HepG2 (cell line): ENCODE results near the gene NSD1. TPM values are rescaled to one million over a fixed set of nuclear protein-coding genes. Genes with fewer than 3 reads are reported as not detected.

ENCODE experiments used
- ATAC-seq: fragments of 200-7000 bp; cut with Tn5 transposase; 3 replicates; pipeline ENCODE4 v1.9.1; 2020; ENCODE audit warnings: mild to moderate bottlenecking, moderate library complexity
- BruUV-seq: library from RNA; stranded (reverse); fragments of 400-500 nt; replicated peaks from 2 replicates; lab custom pipeline; 2021; lab: Mats Ljungman, UMichigan
- CTCF ChIA-PET: fragments of 300-600 bp; formaldehyde crosslinking; extraction: SDS; loops from one replicate; lab custom pipeline; 2021; ENCODE audit warnings: low total read pairs, inconsistent platforms, low intra/inter-chr PET ratio; lab: Yijun Ruan, JAX
- POLR2A ChIA-PET: fragments of 350-600 bp; sonication (Branson Sonifier 250); formaldehyde crosslinking; loops from one replicate; lab custom pipeline; 2020; ENCODE audit warnings: antibody characterized with exemption, inconsistent platforms; lab: Yijun Ruan, JAX
- DNase-seq: peaks from one replicate; pipeline ENCODE4 v3.0.0-alpha.2; 2015; ENCODE audit warnings: low spot score
- FAIRE-seq: peaks from 3 replicates; lab custom pipeline; 2011; peaks lifted over from hg19 to GRCh38; lab: Jason Lieb, UNC
- H2AFZ ChIP-seq: one replicate; pipeline ENCODE4 v1.6.1; 2011; ENCODE audit warnings: low read length, inconsistent platforms
- H3K27ac ChIP-seq: fragments of 300-600 bp; 3 replicates; pipeline ENCODE4 v1.8.0; 2011; ENCODE audit warnings: mixed run types, mild to moderate bottlenecking, mixed read lengths, low read length, inconsistent platforms; ENCODE audit not compliant: insufficient read depth; ENCODE audit errors: extremely low read length
- H3K27me3 ChIP-seq, 2 experiments: fragments of 200-600 bp in 1 of 2; 2 replicates in 1 of 2; 3 replicates in 1 of 2; pipeline versions ENCODE4 v1.6.0 to v1.8.0; 2011; ENCODE audit warnings: low read length in 2 of 2, mild to moderate bottlenecking in 2 of 2, moderate library complexity in 2 of 2, inconsistent platforms in 1 of 2; ENCODE audit not compliant: insufficient read depth in 2 of 2, control insufficient read depth in 1 of 2
- H3K36me3 ChIP-seq, 2 experiments: fragments of 200-600 bp in 1 of 2; replicated peaks in 1 of 2; 2 replicates in 1 of 2; 3 replicates in 1 of 2; pipeline versions ENCODE4 v1.5.1 to v1.8.0; 2011; ENCODE audit warnings: low read length in 2 of 2, inconsistent platforms in 1 of 2; ENCODE audit not compliant: insufficient read depth in 2 of 2, control insufficient read depth in 1 of 2
- H3K4me1 ChIP-seq: 2 replicates; pipeline ENCODE4 v1.5.1; 2012; ENCODE audit warnings: low read length, inconsistent platforms; ENCODE audit not compliant: insufficient read depth
- H3K4me2 ChIP-seq: 2 replicates; pipeline ENCODE4 v1.6.0; 2011; ENCODE audit warnings: low read depth, low read length, inconsistent platforms
- H3K4me3 ChIP-seq, 3 experiments: fragments of 200-600 bp in 1 of 3; sonication (generic), shearing (Covaris generic) in 1 of 3; replicated peaks in 1 of 3; 2 replicates each; pipeline ENCODE4 v1.5.1; 2011 to 2016; ENCODE audit warnings: low read length in 3 of 3, inconsistent platforms in 2 of 3, low read depth in 2 of 3, mild to moderate bottlenecking in 2 of 3, control low read depth in 1 of 3, mixed read lengths in 1 of 3; ENCODE audit not compliant: insufficient read depth in 1 of 3
- H3K79me2 ChIP-seq: one replicate; pipeline ENCODE4 v1.6.1; 2011; ENCODE audit warnings: low read length, inconsistent platforms; ENCODE audit not compliant: insufficient read depth
- H3K9ac ChIP-seq: 2 replicates; pipeline ENCODE4 v1.6.0; 2011; ENCODE audit warnings: mild to moderate bottlenecking, low read depth, low read length, inconsistent platforms; ENCODE audit not compliant: insufficient read depth
- H3K9me3 ChIP-seq: 2 replicates; pipeline ENCODE4 v1.5.1; 2012; ENCODE audit warnings: mild to moderate bottlenecking, low read length
- H4K20me1 ChIP-seq: 2 replicates; pipeline ENCODE4 v1.6.0; 2011; ENCODE audit warnings: inconsistent platforms, mild to moderate bottlenecking, low read length, moderate library complexity; ENCODE audit not compliant: insufficient read depth
- ARNT ChIP-seq: fragments of 450-650 bp; IDR thresholded peaks from 2 replicates; pipeline ENCODE4 v1.6.1; 2017
- IKZF1 ChIP-seq: fragments of 450-650 bp; IDR thresholded peaks from 2 replicates; pipeline ENCODE4 v1.7.1; 2016
- NCOR1 ChIP-seq: fragments of 200-600 bp; sonication (generic); IDR thresholded peaks from 2 replicates; pipeline ENCODE4 v1.7.0; 2017; ENCODE audit warnings: antibody characterized with exemption, low read length, borderline replicate concordance
- PLSCR1 ChIP-seq: sonication (generic); formaldehyde crosslinking; IDR thresholded peaks from 2 replicates; pipeline ENCODE4 v1.5.0; 2020; ENCODE audit warnings: missing genetic modification reagents, mild to moderate bottlenecking, borderline replicate concordance
- POLR2G ChIP-seq: fragments of 200-400 bp; formaldehyde crosslinking; IDR thresholded peaks from 2 replicates; pipeline ENCODE4 v1.6.1; 2018; ENCODE audit warnings: mild to moderate bottlenecking, low read depth, low read length, moderate library complexity
- RBM39 ChIP-seq: fragments of 200-400 bp; formaldehyde crosslinking; IDR thresholded peaks from one replicate; pipeline ENCODE4 v1.6.1; 2018; ENCODE audit warnings: antibody characterized with exemption, mild to moderate bottlenecking, low read depth, low read length; ENCODE audit not compliant: poor library complexity, severe bottlenecking
- SIN3A ChIP-seq: IDR thresholded peaks from 2 replicates; pipeline ENCODE4 v1.6.1; 2011; ENCODE audit warnings: low read depth, mild to moderate bottlenecking, control low read depth, low read length, borderline replicate concordance
- ZBTB38 ChIP-seq: sonication (generic); formaldehyde crosslinking; IDR thresholded peaks from 2 replicates; pipeline ENCODE4 v1.5.1; 2020; ENCODE audit warnings: mild to moderate bottlenecking, missing genetic modification reagents
- ZNF205 ChIP-seq: IDR thresholded peaks from 2 replicates; pipeline ENCODE4 v1.6.1; 2018; ENCODE audit warnings: missing biosample characterization, missing genetic modification reagents
- ZNF747 ChIP-seq: sonication (generic); formaldehyde crosslinking; IDR thresholded peaks from 2 replicates; pipeline ENCODE4 v1.8.1; 2023; ENCODE audit warnings: missing genetic modification reagents, mild to moderate bottlenecking, borderline replicate concordance
- WGBS: methylation state at CpG from one replicate; pipeline ENCODE4 v1.1.6; 2017; ENCODE audit warnings: low lambda C conversion rate; 5-methylcytosine and 5-hydroxymethylcytosine counted together
- in situ Hi-C: cut with HindIII; loops from 2 replicates; pipeline ENCODE4 v1.10.0; 2017; ENCODE audit warnings: low pct_unique_long_range_greater_than_20kb; ENCODE audit not compliant: extremely low pct_ligation_motif_present
- intact Hi-C: fragments of 100-400 bp; cut with micrococcal nuclease; formaldehyde crosslinking; loops from one replicate; pipeline ENCODE4 v1.10.0; 2022; ENCODE audit not compliant: unreplicated experiment
- polyA plus RNA-seq, 8 experiments: library from polyadenylated mRNA; depleted of rRNA in 3 of 8; stranded (reverse) in 7 of 8; unstranded in 1 of 8; fragments of >200 nt; fragmentation: Illumina TruSeq in 4 of 8; extraction: Trizol in 4 of 8; gene quantifications; 2 replicates each; pipeline versions ENCODE4 v1.2.1 to v1.2.3, GENCODE V29; 2011 to 2016; ENCODE audit warnings: low read depth in 4 of 8, missing spikeins in 1 of 8, mixed read lengths in 1 of 8; ENCODE audit not compliant: insufficient read depth in 1 of 8
- total RNA-seq, 5 experiments: library from RNA; depleted of rRNA; stranded (reverse); fragments of >200 nt; fragmentation: Illumina TruSeq; extraction: Trizol; gene quantifications; 2 replicates each; pipeline ENCODE4 v1.2.3, GENCODE V29; 2016; ENCODE audit warnings: low read depth in 1 of 5

The NSD1 gene
- total and polyA plus RNA-seq, 2 of the 13 experiments (the other 11 are each of a cell fraction or from before 2014, with no cell fraction given), result 0.01 to 0.09 TPM

- no peak for TF ChIP-seq NCOR1
- TF ChIP-seq RBM39, result no peak
- no peak for TF ChIP-seq ARNT
- Histone ChIP-seq H3K4me3 (no peak overlapping the region), H4K20me1 (peaks cover 19% of the 10 kb centered on the region), H3K79me2 (peaks cover 31% of the 10 kb centered on the region), H2AFZ (no peak overlapping the region), H3K9ac (no peak overlapping the region), H3K4me2 (peak overlapping the region; percentile 93), H3K27ac (no peak overlapping the region), H3K9me3 (no peaks in the 10 kb centered on the region), H3K4me1 (peaks cover 30% of the 10 kb centered on the region), H3K36me3 (peaks cover 4 to 25% of the 10 kb centered on the region in 2 experiments), H3K27me3 (no peaks in the 10 kb centered on the region; a peak in 1 of 5 replicates)
- DNase-seq (no peak), ATAC-seq (no peak), FAIRE-seq (no peak)
- WGBS, result 96% methylated on average over 4 of the region's 7 CpGs
- in situ Hi-C loops (loop anchor here (5.0 kb wide), 1 partner anchor 189 kb away; no protein-coding TSS in a partner anchor), intact Hi-C loops (loop anchor here (2.0 kb wide), 1 partner anchor 187 kb away; no protein-coding TSS in a partner anchor)
- POLR2A ChIA-PET, result interaction anchor here (0.7 kb wide), 1 partner anchor 196 kb away, joined by 3 read pairs; no protein-coding TSS in a partner anchor
- CTCF ChIA-PET, result no interaction called here
- no TSS peak for BruUV-seq
Measured at GRCh38 chr5:177301503-177302165, 168.1 kb downstream of the NSD1 start.

GRCh38 chr5:177302354-177303110 is 169.0 kb downstream of the NSD1 start:
- H3K9ac ChIP-seq, result peak overlapping the region; percentile 87
- ATAC-seq, result 0 out of 3 replicates have a peak, but pooled peaks have one; percentile 8
- CTCF ChIA-PET, result no interaction called here
- peaks cover 19% of the 10 kb centered on the region for H4K20me1 ChIP-seq
- in situ Hi-C loops (loop anchor here (5.0 kb wide), 1 partner anchor 190 kb away; no protein-coding TSS in a partner anchor), intact Hi-C loops (loop anchor here (2.0 kb wide), 1 partner anchor 188 kb away; no protein-coding TSS in a partner anchor)
- peaks cover 30% of the 10 kb centered on the region for H3K4me1 ChIP-seq
- BruUV-seq, result no TSS peak
- no peaks in the 10 kb centered on the region; a peak in 1 of 5 replicates for H3K27me3 ChIP-seq
- 68% methylated on average over 16 of the region's 24 CpGs for WGBS
- peak; percentile 34 for FAIRE-seq
- H3K9me3 ChIP-seq, result no peaks in the 10 kb centered on the region
- no peak for DNase-seq
- peak overlapping the region; percentile 76 to 97 (median 85) for H3K4me3 ChIP-seq
- H3K36me3 ChIP-seq, result peaks cover 7 to 32% of the 10 kb centered on the region in 2 experiments
- H3K4me2 ChIP-seq, result peak overlapping the region; percentile 93
- POLR2A ChIA-PET, result no interaction called here
- H2AFZ ChIP-seq, result no peak overlapping the region
- H3K27ac ChIP-seq, result peak overlapping the region; percentile 78
- peaks cover 31% of the 10 kb centered on the region for H3K79me2 ChIP-seq
- 0 out of 2 replicates have a peak, but pooled peaks have one; percentile 16 for TF ChIP-seq ZNF747 (CRISPR knock-in tag)
- no peak for TF ChIP-seq IKZF1
- peak; percentile 71; the same call in 1 of the 2 replicates for TF ChIP-seq ZBTB38 (CRISPR knock-in tag)
- TF ChIP-seq SIN3A, result 0 out of 2 replicates have a peak, but pooled peaks have one; percentile 25
- TF ChIP-seq POLR2G, result no peak
- no peak for TF ChIP-seq ZNF205 (CRISPR knock-in tag)
- TF ChIP-seq PLSCR1 (CRISPR knock-in tag), result no peak
